K562 (cell line): ENCODE measurements around the gene CRYBG2. TPM values are rescaled to one million over a fixed set of nuclear protein-coding genes. Genes with fewer than 3 reads are reported as not detected.

Experiments
- ATAC-seq: fragments of 200-7000 bp; cut with Tn5 transposase; 3 replicates; pipeline ENCODE4 v1.9.1; 2020; ENCODE audit warnings: moderate library complexity
- BruUV-seq: library from RNA; stranded (reverse); fragments of 400-500 nt; replicated peaks from 2 replicates; lab custom pipeline; 2021; lab: Mats Ljungman, UMichigan
- CTCF ChIA-PET: fragments of 300-600 bp; formaldehyde crosslinking; extraction: SDS; loops from one replicate; lab custom pipeline; 2021; ENCODE audit warnings: low intra/inter-chr PET ratio; lab: Yijun Ruan, JAX
- POLR2A ChIA-PET: fragments of 300-600, 350-650 bp; sonication (Branson Sonifier 250); formaldehyde crosslinking; extraction: SDS; loops from one replicate; lab custom pipeline; 2021; ENCODE audit warnings: antibody characterized with exemption, inconsistent platforms; lab: Yijun Ruan, JAX
- DNase-seq, 4 experiments: peaks; one replicate each; pipeline versions ENCODE4 v3.0.0 to v3.0.0-alpha.2; 2011 to 2018; ENCODE audit warnings: low spot score in 3 of 4, mixed read lengths in 3 of 4; ENCODE audit errors: extremely low read depth in 1 of 4
- FAIRE-seq: peaks from 2 replicates; lab custom pipeline; 2011; peaks lifted over from hg19 to GRCh38; lab: Jason Lieb, UNC
- H2AFZ ChIP-seq: 2 replicates; pipeline ENCODE4 v1.6.0; 2011; ENCODE audit warnings: low read depth, low read length, control low read depth, inconsistent platforms
- H3K27ac ChIP-seq: fragments of 200-600 bp; 3 replicates; pipeline ENCODE4 v1.8.0; 2011; ENCODE audit warnings: low read depth, mild to moderate bottlenecking, control low read depth, inconsistent platforms, low read length, moderate library complexity, mixed read lengths; ENCODE audit errors: extremely low read depth
- H3K27me3 ChIP-seq, 2 experiments: fragments of 300-600 bp in 1 of 2; 2 replicates in 1 of 2; 3 replicates in 1 of 2; pipeline versions ENCODE4 v1.6.0 to v1.8.0; 2011; ENCODE audit warnings: inconsistent platforms in 2 of 2, low read length in 2 of 2, mild to moderate bottlenecking in 1 of 2, mixed read lengths in 1 of 2, moderate library complexity in 1 of 2; ENCODE audit not compliant: control insufficient read depth in 2 of 2, insufficient read depth in 2 of 2
- H3K36me3 ChIP-seq: fragments of 300-600 bp; 3 replicates; pipeline ENCODE4 v1.8.0; 2011; ENCODE audit warnings: mild to moderate bottlenecking, low read length, inconsistent platforms; ENCODE audit not compliant: control insufficient read depth, insufficient read depth
- H3K4me1 ChIP-seq, 2 experiments: fragments of 200-600 bp in 1 of 2; replicated peaks in 1 of 2; 2 replicates in 1 of 2; 3 replicates in 1 of 2; pipeline versions ENCODE4 v1.5.1 to v1.8.0; 2011; ENCODE audit warnings: inconsistent platforms in 2 of 2, low read length in 2 of 2, mild to moderate bottlenecking in 1 of 2, mixed read lengths in 1 of 2, moderate library complexity in 1 of 2; ENCODE audit not compliant: control insufficient read depth in 2 of 2, insufficient read depth in 2 of 2
- H3K4me2 ChIP-seq: 2 replicates; pipeline ENCODE4 v1.6.1; 2011; ENCODE audit warnings: low read length, control low read depth, inconsistent platforms, mixed read lengths; ENCODE audit not compliant: insufficient read depth
- H3K4me3 ChIP-seq: fragments of 200-600 bp; sonication (generic), shearing (Covaris generic); 2 replicates; pipeline ENCODE4 v1.5.1; 2016; ENCODE audit warnings: control low read depth, inconsistent platforms
- H3K79me2 ChIP-seq: fragments of 200-600 bp; 3 replicates; pipeline ENCODE4 v1.8.0; 2011; ENCODE audit warnings: low read length, inconsistent platforms; ENCODE audit not compliant: control insufficient read depth, insufficient read depth
- H3K9ac ChIP-seq, 2 experiments: 2 replicates each; pipeline versions ENCODE4 v1.6.0 to v1.6.1; 2011; ENCODE audit warnings: low read depth in 2 of 2, low read length in 2 of 2, control low read depth in 1 of 2, inconsistent platforms in 1 of 2, mild to moderate bottlenecking in 1 of 2, mixed read lengths in 1 of 2; ENCODE audit not compliant: insufficient read depth in 1 of 2
- H3K9me1 ChIP-seq: one replicate; pipeline ENCODE4 v1.6.0; 2011; ENCODE audit warnings: inconsistent platforms, mild to moderate bottlenecking, low read length, moderate library complexity; ENCODE audit not compliant: control insufficient read depth, insufficient read depth
- H3K9me3 ChIP-seq: replicated peaks from 2 replicates; pipeline ENCODE4 v1.5.1; 2011; ENCODE audit warnings: low read depth, low read length, inconsistent platforms; ENCODE audit not compliant: control insufficient read depth, insufficient read depth
- H4K20me1 ChIP-seq: replicated peaks from 2 replicates; pipeline ENCODE4 v1.6.1; 2011; ENCODE audit warnings: low read length, inconsistent platforms, mixed read lengths; ENCODE audit not compliant: control insufficient read depth, insufficient read depth
- ATF2 ChIP-seq: sonication (generic); formaldehyde crosslinking; IDR thresholded peaks from 2 replicates; pipeline ENCODE4 v1.8.1; 2022; ENCODE audit warnings: missing genetic modification reagents
- BDP1 ChIP-seq: IDR thresholded peaks from 3 replicates; pipeline ENCODE4 v1.6.1; 2011; ENCODE audit not compliant: insufficient read length, insufficient read depth
- E2F4 ChIP-seq: sonication (generic); formaldehyde crosslinking; IDR thresholded peaks from 2 replicates; pipeline ENCODE4 v1.8.0; 2022; ENCODE audit warnings: mild to moderate bottlenecking, low read depth, missing genetic modification reagents
- EGR1 ChIP-seq: fragments of 450-650 bp; conservative IDR thresholded peaks from 2 replicates; pipeline ENCODE4 v1.6.1; 2017; ENCODE audit warnings: mild to moderate bottlenecking
- FIP1L1 ChIP-seq: fragments of 200-400 bp; formaldehyde crosslinking; IDR thresholded peaks from 2 replicates; pipeline ENCODE4 v1.6.1; 2018; ENCODE audit warnings: mild to moderate bottlenecking, low read depth, low read length; ENCODE audit not compliant: poor library complexity, severe bottlenecking
- KDM2B ChIP-seq: fragments of 250-450 bp; sonication (Bioruptor Pico); IDR thresholded peaks from 2 replicates; pipeline ENCODE4 v1.8.0; 2021; ENCODE audit warnings: mild to moderate bottlenecking, moderate library complexity
- MTA1 ChIP-seq: fragments of 450-650 bp; IDR thresholded peaks from 2 replicates; pipeline ENCODE4 v1.6.1; 2017; ENCODE audit warnings: borderline replicate concordance
- POLR3G ChIP-seq: IDR thresholded peaks from 2 replicates; pipeline ENCODE4 v1.6.1; 2011; ENCODE audit not compliant: insufficient read length, insufficient replicate concordance; ENCODE audit errors: extremely low read depth
- RAD21 ChIP-seq, 2 experiments: fragments of 250-450 bp in 1 of 2; fragments of 450-650 bp in 1 of 2; sonication (Bioruptor Pico) in 1 of 2; formaldehyde crosslinking in 1 of 2; IDR thresholded peaks in 1 of 2; conservative IDR thresholded peaks in 1 of 2; 2 replicates each; pipeline versions ENCODE4 v1.4.0 to v1.8.0; 2020 to 2022; ENCODE audit warnings: mild to moderate bottlenecking in 2 of 2, moderate library complexity in 1 of 2
- TAF7 ChIP-seq: fragments of 450-650 bp; IDR thresholded peaks from 2 replicates; pipeline ENCODE4 v1.6.1; 2016; ENCODE audit warnings: missing genetic modification characterization, missing compliant biosample characterization
- TFAP4 ChIP-seq: sonication (generic); formaldehyde crosslinking; IDR thresholded peaks from 2 replicates; pipeline ENCODE4 v1.8.0; 2022; ENCODE audit warnings: missing genetic modification reagents, mild to moderate bottlenecking, moderate library complexity, borderline replicate concordance
- ZBTB34 ChIP-seq: fragments of 250-450 bp; sonication (Bioruptor Pico); IDR thresholded peaks from 2 replicates; pipeline ENCODE4 v1.8.0; 2021; ENCODE audit warnings: mild to moderate bottlenecking, moderate library complexity
- ZEB2 ChIP-seq: fragments of 450-650 bp; IDR thresholded peaks from 2 replicates; pipeline ENCODE4 v1.6.1; 2016
- ZFP1 ChIP-seq: fragments of 450-650 bp; formaldehyde crosslinking; IDR thresholded peaks from 2 replicates; pipeline ENCODE4 v1.4.0; 2020; ENCODE audit warnings: mild to moderate bottlenecking, mixed read lengths
- ZNF75A ChIP-seq: fragments of 450-650 bp; formaldehyde crosslinking; IDR thresholded peaks from 2 replicates; pipeline ENCODE4 v1.4.0; 2020; ENCODE audit warnings: mild to moderate bottlenecking
- WGBS: fragments of 100-300 bp; shearing (Covaris generic); methylation state at CpG from one replicate; pipeline ENCODE4 v1.1.6; 2016; ENCODE audit warnings: low coverage, mixed read lengths; ENCODE audit not compliant: insufficient coverage; ENCODE audit errors: missing lambda C conversion rate; 5-methylcytosine and 5-hydroxymethylcytosine counted together
- in situ Hi-C: fragments of 300-500 bp; cut with MboI; formaldehyde crosslinking; loops from 4 replicates; pipeline ENCODE4 v1.15.0; 2018; ENCODE audit warnings: inconsistent platforms, mixed read lengths
- intact Hi-C: fragments of 100-400 bp; cut with micrococcal nuclease; formaldehyde crosslinking; loops from 2 replicates; pipeline ENCODE4 v1.14.2; 2022
- polyA plus RNA-seq, 8 experiments: library from polyadenylated mRNA; depleted of rRNA in 4 of 8; stranded (reverse) in 5 of 8; unstranded in 3 of 8; fragments of >200 nt; fragmentation: Nextera tagmentation in 2 of 8; fragmentation: Illumina TruSeq in 1 of 8; extraction: Ambion mirVana in 2 of 8; extraction: Trizol in 1 of 8; gene quantifications; 2 replicates each; pipeline versions ENCODE4 v1.2.1 to v1.2.3, GENCODE V29; 2011 to 2014; ENCODE audit warnings: inconsistent platforms in 1 of 8, missing spikeins in 1 of 8
- total RNA-seq, 7 experiments: library from RNA; depleted of rRNA in 6 of 7; stranded (reverse); fragments of >200 nt in 6 of 7; fragmentation: Illumina TruSeq in 2 of 7; extraction: Trizol in 2 of 7; gene quantifications; 2 replicates each; pipeline versions ENCODE4 v1.2.1 to v1.2.3, GENCODE V29; 2011 to 2021; ENCODE audit warnings: low replicate concordance in 1 of 7

CRYBG2 gene
- total and polyA plus RNA-seq, 9 of the 15 experiments (the other 6 are each of a cell fraction or from before 2014, with no cell fraction given): 0.39 to 8.5 (median 3.7) TPM

GRCh38 chr1:26336477-26337205 lies 17.3 kb downstream of the CRYBG2 start:
- BruUV-seq: TSS peak; percentile 79
- H3K9me1 ChIP-seq: peaks cover 4% of the 10 kb centered on the region
- peak; percentile 96 to 100 (median 99) for DNase-seq
- no peaks in the 10 kb centered on the region for H3K79me2 ChIP-seq
- no peaks in the 10 kb centered on the region for H3K36me3 ChIP-seq
- WGBS: 8% methylated on average over 46 of the region's 52 CpGs
- H3K27me3 ChIP-seq: no peaks in the 10 kb centered on the region
- H3K4me3 ChIP-seq: peak overlapping the region; percentile 50
- POLR2A ChIA-PET: interaction anchor here (0.6 to 3.5 kb wide), 14 partner anchors 9 to 253 kb away, joined by 3 to 24 read pairs (median 4); partner anchors contain the start of genes CD52 and SH3BGRL3
- peak overlapping the region; percentile 80 to 95 for H3K9ac ChIP-seq
- intact Hi-C loops: no loop called here
- H3K4me2 ChIP-seq: peak overlapping the region; percentile 89
- H4K20me1 ChIP-seq: no peaks in the 10 kb centered on the region
- CTCF ChIA-PET: no interaction called here
- H2AFZ ChIP-seq: peak overlapping the region; percentile 98
- H3K9me3 ChIP-seq: no peaks in the 10 kb centered on the region
- ATAC-seq: peak; percentile 95
- H3K4me1 ChIP-seq: peaks cover 14 to 21% of the 10 kb centered on the region in 2 experiments
- H3K27ac ChIP-seq: peak overlapping the region; percentile 85
- in situ Hi-C loops: no loop called here
- peak; percentile 80 for FAIRE-seq
- no peak for TF ChIP-seq BDP1
- peak; percentile 83 for TF ChIP-seq ZEB2
- TF ChIP-seq ATF2 (CRISPR knock-in tag): peak; percentile 70; the same call in 1 of the 2 replicates
- TF ChIP-seq ZNF75A: peak; percentile 76
- 0 out of 4 replicates have a peak, but pooled peaks of 1 of the 2 experiments have one; percentile 24 for TF ChIP-seq RAD21 (CRISPR knock-in tag; conservative IDR thresholded peaks at IDR 0.05 in 1 of 2, IDR thresholded peaks at IDR 0.05 in 1 of 2)
- TF ChIP-seq MTA1: no peak
- no peak for TF ChIP-seq POLR3G
- no peak for TF ChIP-seq ZFP1 (CRISPR knock-in tag)
- peak; percentile 92 for TF ChIP-seq ZBTB34 (CRISPR knock-in tag)
- TF ChIP-seq FIP1L1: peak; percentile 66
- peak; percentile 87 for TF ChIP-seq TAF7 (tag)
- TF ChIP-seq TFAP4 (CRISPR knock-in tag): peak; percentile 100
- TF ChIP-seq KDM2B (CRISPR knock-in tag): 0 out of 2 replicates have a peak, but pooled peaks have one; percentile 17
- TF ChIP-seq EGR1: peak; percentile 67
- TF ChIP-seq E2F4: peak; percentile 72
